K562 (cell line): Measurements from ENCODE around the gene GSS. TPM values are rescaled to one million over a fixed set of nuclear protein-coding genes. Genes with fewer than 3 reads are reported as not detected.

ENCODE experiments used
- ATAC-seq: fragments of 200-7000 bp; cut with Tn5 transposase; 3 replicates; pipeline ENCODE4 v1.9.1; 2020; ENCODE audit warnings: moderate library complexity
- BruUV-seq: library from RNA; stranded (reverse); fragments of 400-500 nt; replicated peaks from 2 replicates; lab custom pipeline; 2021; lab: Mats Ljungman, UMichigan
- CTCF ChIA-PET: fragments of 300-600 bp; formaldehyde crosslinking; extraction: SDS; loops from one replicate; lab custom pipeline; 2021; ENCODE audit warnings: low intra/inter-chr PET ratio; lab: Yijun Ruan, JAX
- POLR2A ChIA-PET: fragments of 300-600, 350-650 bp; sonication (Branson Sonifier 250); formaldehyde crosslinking; extraction: SDS; loops from one replicate; lab custom pipeline; 2021; ENCODE audit warnings: antibody characterized with exemption, inconsistent platforms; lab: Yijun Ruan, JAX
- DNase-seq, 4 experiments: peaks; one replicate each; pipeline versions ENCODE4 v3.0.0 to v3.0.0-alpha.2; 2011 to 2018; ENCODE audit warnings: low spot score in 3 of 4, mixed read lengths in 3 of 4; ENCODE audit errors: extremely low read depth in 1 of 4
- FAIRE-seq: peaks from 2 replicates; lab custom pipeline; 2011; peaks lifted over from hg19 to GRCh38; lab: Jason Lieb, UNC
- H2AFZ ChIP-seq: 2 replicates; pipeline ENCODE4 v1.6.0; 2011; ENCODE audit warnings: low read depth, low read length, control low read depth, inconsistent platforms
- H3K27ac ChIP-seq: fragments of 200-600 bp; 3 replicates; pipeline ENCODE4 v1.8.0; 2011; ENCODE audit warnings: low read depth, mild to moderate bottlenecking, control low read depth, inconsistent platforms, low read length, moderate library complexity, mixed read lengths; ENCODE audit errors: extremely low read depth
- H3K27me3 ChIP-seq, 2 experiments: fragments of 300-600 bp in 1 of 2; 2 replicates in 1 of 2; 3 replicates in 1 of 2; pipeline versions ENCODE4 v1.6.0 to v1.8.0; 2011; ENCODE audit warnings: inconsistent platforms in 2 of 2, low read length in 2 of 2, mild to moderate bottlenecking in 1 of 2, mixed read lengths in 1 of 2, moderate library complexity in 1 of 2; ENCODE audit not compliant: control insufficient read depth in 2 of 2, insufficient read depth in 2 of 2
- H3K36me3 ChIP-seq: fragments of 300-600 bp; 3 replicates; pipeline ENCODE4 v1.8.0; 2011; ENCODE audit warnings: mild to moderate bottlenecking, low read length, inconsistent platforms; ENCODE audit not compliant: control insufficient read depth, insufficient read depth
- H3K4me1 ChIP-seq, 2 experiments: fragments of 200-600 bp in 1 of 2; replicated peaks in 1 of 2; 2 replicates in 1 of 2; 3 replicates in 1 of 2; pipeline versions ENCODE4 v1.5.1 to v1.8.0; 2011; ENCODE audit warnings: inconsistent platforms in 2 of 2, low read length in 2 of 2, mild to moderate bottlenecking in 1 of 2, mixed read lengths in 1 of 2, moderate library complexity in 1 of 2; ENCODE audit not compliant: control insufficient read depth in 2 of 2, insufficient read depth in 2 of 2
- H3K4me2 ChIP-seq: 2 replicates; pipeline ENCODE4 v1.6.1; 2011; ENCODE audit warnings: low read length, control low read depth, inconsistent platforms, mixed read lengths; ENCODE audit not compliant: insufficient read depth
- H3K4me3 ChIP-seq: fragments of 200-600 bp; sonication (generic), shearing (Covaris generic); 2 replicates; pipeline ENCODE4 v1.5.1; 2016; ENCODE audit warnings: control low read depth, inconsistent platforms
- H3K79me2 ChIP-seq: fragments of 200-600 bp; 3 replicates; pipeline ENCODE4 v1.8.0; 2011; ENCODE audit warnings: low read length, inconsistent platforms; ENCODE audit not compliant: control insufficient read depth, insufficient read depth
- H3K9ac ChIP-seq, 2 experiments: 2 replicates each; pipeline versions ENCODE4 v1.6.0 to v1.6.1; 2011; ENCODE audit warnings: low read depth in 2 of 2, low read length in 2 of 2, control low read depth in 1 of 2, inconsistent platforms in 1 of 2, mild to moderate bottlenecking in 1 of 2, mixed read lengths in 1 of 2; ENCODE audit not compliant: insufficient read depth in 1 of 2
- H3K9me1 ChIP-seq: one replicate; pipeline ENCODE4 v1.6.0; 2011; ENCODE audit warnings: inconsistent platforms, mild to moderate bottlenecking, low read length, moderate library complexity; ENCODE audit not compliant: control insufficient read depth, insufficient read depth
- H3K9me3 ChIP-seq: replicated peaks from 2 replicates; pipeline ENCODE4 v1.5.1; 2011; ENCODE audit warnings: low read depth, low read length, inconsistent platforms; ENCODE audit not compliant: control insufficient read depth, insufficient read depth
- H4K20me1 ChIP-seq: replicated peaks from 2 replicates; pipeline ENCODE4 v1.6.1; 2011; ENCODE audit warnings: low read length, inconsistent platforms, mixed read lengths; ENCODE audit not compliant: control insufficient read depth, insufficient read depth
- COPS2 ChIP-seq: fragments of 450-650 bp; conservative IDR thresholded peaks from 2 replicates; pipeline ENCODE4 v1.6.1; 2016; ENCODE audit warnings: mild to moderate bottlenecking, moderate library complexity
- DPF2 ChIP-seq: fragments of 450-650 bp; IDR thresholded peaks from 2 replicates; pipeline ENCODE4 v1.6.1; 2016
- EHMT2 ChIP-seq: fragments of 450-650 bp; IDR thresholded peaks from 2 replicates; pipeline ENCODE4 v1.6.1; 2018; ENCODE audit warnings: antibody characterized with exemption
- ELF2 ChIP-seq: fragments of 250-450 bp; sonication (Bioruptor Pico); IDR thresholded peaks from 2 replicates; pipeline ENCODE4 v1.5.0; 2021; ENCODE audit warnings: mild to moderate bottlenecking
- EP300 ChIP-seq: IDR thresholded peaks from 2 replicates; pipeline ENCODE4 v1.6.1; 2012; ENCODE audit warnings: low read length, improper control_type of control experiment
- ESRRA ChIP-seq: fragments of 450-650 bp; IDR thresholded peaks from 2 replicates; pipeline ENCODE4 v1.6.1; 2014; ENCODE audit warnings: low read depth, mild to moderate bottlenecking, moderate library complexity, borderline replicate concordance
- KDM4B ChIP-seq, 2 experiments: fragments of 450-650 bp in 1 of 2; sonication (generic) in 1 of 2; IDR thresholded peaks; 2 replicates each; pipeline ENCODE4 v1.6.1; 2016 to 2017; ENCODE audit warnings: borderline replicate concordance in 2 of 2, antibody characterized with exemption in 1 of 2, low read depth in 1 of 2, mild to moderate bottlenecking in 1 of 2
- MEIS2 ChIP-seq: fragments of 450-650 bp; IDR thresholded peaks from 2 replicates; pipeline ENCODE4 v1.6.1; 2014; ENCODE audit warnings: mild to moderate bottlenecking; ENCODE audit not compliant: partially characterized antibody
- NFE2 ChIP-seq: IDR thresholded peaks from 2 replicates; pipeline ENCODE4 v1.6.1; 2014; ENCODE audit warnings: antibody characterized with exemption, low read depth
- SMARCA4 ChIP-seq: fragments of 450-650 bp; IDR thresholded peaks from 2 replicates; pipeline ENCODE4 v1.6.1; 2016
- SPI1 ChIP-seq: IDR thresholded peaks from 2 replicates; pipeline ENCODE4 v1.6.1; 2011; ENCODE audit warnings: low read depth, low read length, control low read depth, borderline replicate concordance
- ZC3H8 ChIP-seq: fragments of 450-650 bp; IDR thresholded peaks from 2 replicates; pipeline ENCODE4 v1.6.1; 2017
- ZNF140 ChIP-seq: fragments of 250-450 bp; sonication (Bioruptor Pico); IDR thresholded peaks from 2 replicates; pipeline ENCODE4 v1.8.0; 2021; ENCODE audit warnings: moderate library complexity, mild to moderate bottlenecking, inconsistent platforms
- WGBS: fragments of 100-300 bp; shearing (Covaris generic); methylation state at CpG from one replicate; pipeline ENCODE4 v1.1.6; 2016; ENCODE audit warnings: low coverage, mixed read lengths; ENCODE audit not compliant: insufficient coverage; ENCODE audit errors: missing lambda C conversion rate; 5-methylcytosine and 5-hydroxymethylcytosine counted together
- in situ Hi-C: fragments of 300-500 bp; cut with MboI; formaldehyde crosslinking; loops from 4 replicates; pipeline ENCODE4 v1.15.0; 2018; ENCODE audit warnings: inconsistent platforms, mixed read lengths
- intact Hi-C: fragments of 100-400 bp; cut with micrococcal nuclease; formaldehyde crosslinking; loops from 2 replicates; pipeline ENCODE4 v1.14.2; 2022
- polyA plus RNA-seq, 8 experiments: library from polyadenylated mRNA; depleted of rRNA in 4 of 8; stranded (reverse) in 5 of 8; unstranded in 3 of 8; fragments of >200 nt; fragmentation: Nextera tagmentation in 2 of 8; fragmentation: Illumina TruSeq in 1 of 8; extraction: Ambion mirVana in 2 of 8; extraction: Trizol in 1 of 8; gene quantifications; 2 replicates each; pipeline versions ENCODE4 v1.2.1 to v1.2.3, GENCODE V29; 2011 to 2014; ENCODE audit warnings: inconsistent platforms in 1 of 8, missing spikeins in 1 of 8
- total RNA-seq, 7 experiments: library from RNA; depleted of rRNA in 6 of 7; stranded (reverse); fragments of >200 nt in 6 of 7; fragmentation: Illumina TruSeq in 2 of 7; extraction: Trizol in 2 of 7; gene quantifications; 2 replicates each; pipeline versions ENCODE4 v1.2.1 to v1.2.3, GENCODE V29; 2011 to 2021; ENCODE audit warnings: low replicate concordance in 1 of 7
- TF ChIP-seq, protein P1 (sequence below): fragments of 450-650 bp; IDR thresholded peaks from 2 replicates; pipeline ENCODE4 v1.6.1; 2016; ENCODE audit warnings: borderline replicate concordance
- TF ChIP-seq, protein P2 (sequence below): sonication (generic); formaldehyde crosslinking; IDR thresholded peaks from 2 replicates; pipeline ENCODE4 v1.5.0; 2020; ENCODE audit warnings: missing genetic modification reagents

The GSS gene
- total and polyA plus RNA-seq, 9 of the 15 experiments (the other 6 are each of a cell fraction or from before 2014, with no cell fraction given), result 18.4 to 165 (median 89.4) TPM

DNA sequence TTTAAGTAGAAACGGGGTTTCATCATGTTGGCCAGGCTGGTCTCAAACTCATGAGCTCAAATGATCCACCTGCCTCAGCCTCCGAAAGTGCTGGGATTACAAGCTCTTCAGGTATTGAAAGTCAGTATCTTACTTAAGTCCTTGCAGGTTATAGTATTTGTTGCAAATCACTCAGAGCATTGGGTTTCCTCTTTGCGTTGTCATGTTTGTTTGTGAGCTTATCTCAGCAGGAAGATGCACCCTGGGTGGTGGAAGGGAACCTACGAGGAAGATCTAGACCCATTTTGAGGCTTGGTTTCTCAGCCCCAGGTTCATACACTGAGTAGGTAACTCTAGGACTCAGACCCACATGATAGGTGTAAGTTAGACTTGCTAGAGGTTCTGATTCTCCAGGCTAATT lies 18.6 kb upstream of the GSS start (continued):
- TF ChIP-seq, protein P1, sequence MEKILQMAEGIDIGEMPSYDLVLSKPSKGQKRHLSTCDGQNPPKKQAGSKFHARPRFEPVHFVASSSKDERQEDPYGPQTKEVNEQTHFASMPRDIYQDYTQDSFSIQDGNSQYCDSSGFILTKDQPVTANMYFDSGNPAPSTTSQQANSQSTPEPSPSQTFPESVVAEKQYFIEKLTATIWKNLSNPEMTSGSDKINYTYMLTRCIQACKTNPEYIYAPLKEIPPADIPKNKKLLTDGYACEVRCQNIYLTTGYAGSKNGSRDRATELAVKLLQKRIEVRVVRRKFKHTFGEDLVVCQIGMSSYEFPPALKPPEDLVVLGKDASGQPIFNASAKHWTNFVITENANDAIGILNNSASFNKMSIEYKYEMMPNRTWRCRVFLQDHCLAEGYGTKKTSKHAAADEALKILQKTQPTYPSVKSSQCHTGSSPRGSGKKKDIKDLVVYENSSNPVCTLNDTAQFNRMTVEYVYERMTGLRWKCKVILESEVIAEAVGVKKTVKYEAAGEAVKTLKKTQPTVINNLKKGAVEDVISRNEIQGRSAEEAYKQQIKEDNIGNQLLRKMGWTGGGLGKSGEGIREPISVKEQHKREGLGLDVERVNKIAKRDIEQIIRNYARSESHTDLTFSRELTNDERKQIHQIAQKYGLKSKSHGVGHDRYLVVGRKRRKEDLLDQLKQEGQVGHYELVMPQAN, result no peak
- TF ChIP-seq EP300 (0 out of 2 replicates have a peak, but pooled peaks have one; percentile 16), MEIS2 (peak; percentile 45), EHMT2 (no peak), SMARCA4 (peak; percentile 37; the same call in 1 of the 2 replicates), NFE2 (peak; percentile 55; the same call in 1 of the 2 replicates)

DNA sequence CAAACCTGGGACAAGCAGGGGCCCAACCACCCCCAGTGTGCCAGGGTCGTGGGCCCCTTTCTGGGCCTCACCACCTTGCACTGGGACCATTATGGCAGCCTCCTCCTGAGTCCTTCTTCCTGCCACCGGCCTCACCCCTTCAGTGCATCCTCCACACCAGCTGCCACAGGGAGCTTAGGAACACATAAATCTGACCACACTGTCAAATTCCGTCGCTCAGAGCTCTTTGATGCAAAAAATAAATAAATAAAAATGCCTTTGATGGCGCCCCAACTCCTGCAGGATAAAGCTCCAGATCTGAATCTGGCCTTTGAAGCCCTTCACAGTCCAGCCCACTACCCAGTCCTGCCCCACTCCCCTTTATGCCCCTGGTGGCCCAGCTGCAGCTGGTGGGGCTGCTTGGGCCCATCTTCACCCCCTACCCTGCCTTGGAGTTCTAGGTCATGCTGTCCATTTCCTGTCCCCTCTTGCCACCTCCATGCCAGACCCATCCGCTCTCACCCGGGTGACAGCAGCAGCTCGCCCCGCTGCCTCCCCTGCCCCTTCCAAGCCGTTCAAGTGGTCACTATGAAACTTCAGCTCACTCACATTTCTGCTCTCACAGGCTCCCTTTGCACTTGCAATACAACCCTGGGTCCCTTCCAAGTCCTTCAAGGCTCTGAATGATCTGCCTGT lies 16.1 kb upstream of the GSS start:
- TF ChIP-seq ZNF140 (CRISPR knock-in tag), result no peak
- TF ChIP-seq KDM4B (IDR thresholded peaks at IDR 0.05; ENCODE audit: borderline replicate concordance in 2 of 2, low read depth in 1 of 2), result no peak
- TF ChIP-seq ZC3H8, result no peak
- no peak for TF ChIP-seq MEIS2
- TF ChIP-seq DPF2, result no peak
- TF ChIP-seq SPI1, result no peak
- no peak for TF ChIP-seq COPS2
- TF ChIP-seq ELF2, result no peak
- TF ChIP-seq, protein P2, sequence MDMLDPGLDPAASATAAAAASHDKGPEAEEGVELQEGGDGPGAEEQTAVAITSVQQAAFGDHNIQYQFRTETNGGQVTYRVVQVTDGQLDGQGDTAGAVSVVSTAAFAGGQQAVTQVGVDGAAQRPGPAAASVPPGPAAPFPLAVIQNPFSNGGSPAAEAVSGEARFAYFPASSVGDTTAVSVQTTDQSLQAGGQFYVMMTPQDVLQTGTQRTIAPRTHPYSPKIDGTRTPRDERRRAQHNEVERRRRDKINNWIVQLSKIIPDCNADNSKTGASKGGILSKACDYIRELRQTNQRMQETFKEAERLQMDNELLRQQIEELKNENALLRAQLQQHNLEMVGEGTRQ (CRISPR knock-in tag), result no peak
- TF ChIP-seq ESRRA, result no peak
- no peak overlapping the region for H3K4me2 ChIP-seq
- POLR2A ChIA-PET, result interaction anchor here (0.7 to 3.6 kb wide), 2 partner anchors 16 to 29 kb away, joined by 3 to 12 read pairs; partner anchors contain the start of genes GSS and MYH7B
- BruUV-seq, result no TSS peak
- no peaks in the 10 kb centered on the region for H3K36me3 ChIP-seq
- FAIRE-seq, result no peak
- intact Hi-C loops (no loop called here), in situ Hi-C loops (no loop called here)
- peaks cover 7 to 8% of the 10 kb centered on the region in 2 experiments; a peak in 3 of 5 replicates for H3K4me1 ChIP-seq
- WGBS, result 34% methylated on average over 9 of the region's 10 CpGs
- peak overlapping the region in 1 of 2 experiments; percentile 68; a peak in 1 of 4 replicates for H3K9ac ChIP-seq
- H3K9me1 ChIP-seq, result no peaks in the 10 kb centered on the region
- H3K27me3 ChIP-seq, result no peaks in the 10 kb centered on the region
- no peak overlapping the region for H3K4me3 ChIP-seq
- no peak for ATAC-seq
- no peaks in the 10 kb centered on the region for H4K20me1 ChIP-seq
- no peaks in the 10 kb centered on the region for H3K9me3 ChIP-seq
- DNase-seq, result no peak
- CTCF ChIA-PET, result no interaction called here
- H2AFZ ChIP-seq, result no peak overlapping the region
- H3K27ac ChIP-seq, result no peak overlapping the region
- H3K79me2 ChIP-seq, result no peaks in the 10 kb centered on the region
